Fibroblast of mammary gland (primary cell): ENCODE results near the gene ABCC10.
"Not testable (repeated sequence)": the region's sequence is repeated elsewhere in the genome, so short reads cannot be mapped to it uniquely, and the experiment has no call there.

Source experiments
- DNase-seq: peaks from one replicate; pipeline ENCODE4 v3.0.0-alpha.2; 2010; ENCODE audit warnings: low read depth
- H3K4me3 ChIP-seq: 2 replicates; pipeline ENCODE4 v1.5.1; 2011; ENCODE audit warnings: low read depth, mild to moderate bottlenecking, low read length, moderate library complexity; ENCODE audit not compliant: control insufficient read depth
- CTCF ChIP-seq: conservative IDR thresholded peaks from 2 replicates; pipeline ENCODE4 v1.5.1; 2011; ENCODE audit warnings: low read depth, low read length, inconsistent platforms; ENCODE audit not compliant: control insufficient read depth, insufficient read depth

Gene ABCC10

GRCh38 chr6:43401730-43402129 lies 25.6 kb upstream of the ABCC10 start:
- TF ChIP-seq CTCF = no peak

DNA sequence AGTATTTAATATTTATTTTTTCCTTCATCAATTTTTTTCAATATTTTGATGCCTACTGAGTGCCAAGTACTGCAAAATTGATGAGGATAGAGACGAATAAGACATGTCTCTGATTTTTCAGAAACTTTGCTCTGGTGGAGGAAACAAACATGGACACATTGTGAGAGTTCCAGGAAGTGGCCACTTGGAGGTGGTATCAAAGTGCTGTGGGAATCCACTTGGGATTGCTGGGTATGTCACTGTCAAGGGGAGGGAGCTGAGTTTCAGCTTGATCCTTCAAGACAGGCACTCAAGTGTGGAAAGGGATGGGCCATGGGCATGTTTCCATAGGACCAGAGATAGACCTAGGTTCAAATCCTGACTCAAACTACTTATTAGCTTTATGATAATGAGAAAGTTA lies 24.5 kb upstream of the ABCC10 start:
- DNase-seq = no peak
- no peak for TF ChIP-seq CTCF
- no peak overlapping the region for H3K4me3 ChIP-seq

More at GRCh38 chr6:43401730-43402129, 25.6 kb upstream of the ABCC10 start:
- no peak overlapping the region for H3K4me3 ChIP-seq
- DNase-seq = no peak

DNA sequence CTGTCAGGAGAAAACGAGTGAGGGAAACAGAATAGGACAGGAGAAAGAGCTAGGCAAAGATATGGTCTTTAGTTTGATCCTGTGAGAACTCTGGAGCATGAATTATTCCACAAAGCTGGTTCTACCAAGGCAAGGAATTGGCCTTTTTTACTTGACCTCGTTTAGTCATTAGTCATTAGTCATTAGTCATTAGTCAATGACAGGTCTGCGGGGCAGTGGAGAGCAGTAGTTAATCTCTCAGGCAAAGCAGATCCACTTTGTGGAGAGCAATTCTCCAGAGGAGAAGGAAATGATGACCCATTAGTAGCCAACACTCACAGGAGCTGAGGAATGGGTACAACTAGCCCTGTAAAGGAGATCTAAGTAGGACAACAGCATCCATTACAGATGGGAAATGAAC lies 22.0 kb upstream of the ABCC10 start:
- DNase-seq = peak; percentile 60
- H3K4me3 ChIP-seq = no peak overlapping the region
- no peak for TF ChIP-seq CTCF

DNA sequence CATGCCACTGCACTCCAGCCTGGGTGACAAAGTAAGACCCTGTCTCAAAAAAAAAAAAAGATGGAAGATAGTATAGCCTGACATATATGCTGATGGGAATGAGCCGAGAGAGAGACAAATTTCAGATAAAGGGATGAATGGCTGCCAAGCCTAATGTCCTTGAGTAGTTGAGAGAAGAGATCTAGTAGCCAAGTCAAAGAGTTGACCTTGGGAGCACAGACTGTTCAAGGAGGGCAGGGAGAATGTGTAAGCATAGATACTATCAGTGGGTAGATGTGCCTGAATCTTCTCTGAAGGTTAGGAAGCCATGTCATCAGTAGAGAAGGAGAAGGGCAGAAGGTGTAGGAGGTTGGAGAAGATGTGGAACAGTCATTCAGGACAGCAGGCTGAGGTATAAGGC lies 20.0 kb upstream of the ABCC10 start:
- no peak for TF ChIP-seq CTCF
- H3K4me3 ChIP-seq = no peak overlapping the region
- no peak for DNase-seq

DNA sequence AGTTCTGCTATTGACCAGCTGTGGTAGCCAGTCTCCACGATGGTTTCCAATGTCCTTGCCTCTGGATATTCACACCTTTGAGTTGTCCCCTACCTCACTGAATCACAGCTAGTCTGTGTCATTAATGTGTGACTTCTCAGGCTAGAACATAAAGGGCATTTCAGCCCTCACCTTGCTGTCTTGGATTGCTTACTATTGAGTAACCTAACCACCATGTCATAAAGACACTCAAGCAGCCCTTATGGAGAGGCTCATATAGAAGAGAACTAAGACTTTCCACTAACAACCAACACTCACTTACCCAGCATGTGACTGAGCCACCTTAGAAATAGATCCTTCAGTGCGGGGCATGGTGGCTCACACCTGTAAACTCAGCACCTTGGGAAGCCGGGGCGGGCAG lies 19.1 kb upstream of the ABCC10 start:
- TF ChIP-seq CTCF = no peak
- no peak for DNase-seq

GRCh38 chr6:43410776-43411175 lies 16.6 kb upstream of the ABCC10 start:
- H3K4me3 ChIP-seq, DNase-seq: not testable (repeated sequence)

More for the DNA sequence above, 19.1 kb upstream of the ABCC10 start:
- no peak overlapping the region for H3K4me3 ChIP-seq

- no peak for TF ChIP-seq CTCF
- H3K4me3 ChIP-seq = no peak overlapping the region
- DNase-seq = no peak
Measured at GRCh38 chr6:43412541-43412940, 14.8 kb upstream of the ABCC10 start.

GRCh38 chr6:43413002-43413401 lies 14.3 kb upstream of the ABCC10 start:
- no peak overlapping the region for H3K4me3 ChIP-seq
- TF ChIP-seq CTCF = no peak
- DNase-seq = no peak

DNA sequence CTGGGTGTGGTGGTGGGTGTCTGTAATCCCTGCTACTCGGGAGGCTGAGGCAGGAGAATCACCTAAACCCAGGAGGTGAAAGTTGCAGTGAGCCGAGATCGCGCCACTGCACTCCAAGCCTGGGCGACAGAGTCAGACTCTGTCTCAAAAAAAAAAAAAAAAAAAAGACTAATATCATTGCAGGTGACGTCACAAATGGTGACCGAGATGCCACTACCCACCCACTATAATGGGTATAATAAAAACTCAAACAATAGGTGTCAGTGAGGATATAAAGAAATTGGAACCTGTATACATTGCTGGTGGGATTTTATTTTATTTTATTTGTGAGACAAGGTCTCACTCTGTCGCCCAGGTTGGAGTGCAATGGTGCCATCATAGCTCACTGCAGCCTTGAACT lies 12.1 kb upstream of the ABCC10 start:
- DNase-seq = not testable (repeated sequence)

More for the DNA sequence above, 12.1 kb upstream of the ABCC10 start:
- H3K4me3 ChIP-seq = not testable (repeated sequence)
